Cardiac muscle cell (in vitro differentiated cells and primary cell): ENCODE data around the gene MYLK. TPM values are rescaled to one million over a fixed set of nuclear protein-coding genes. Genes with fewer than 3 reads are reported as not detected.

Source experiments
- DNase-seq, 2 donors: peaks; one replicate each; pipeline versions ENCODE4 v3.0.0 to v3.0.0-alpha.2; 2010 to 2017; ENCODE audit warnings: low read depth in 1 of 2, low spot score in 1 of 2
- H3K27ac ChIP-seq: fragments of 200-600 bp; sonication (generic); 2 replicates; pipeline ENCODE4 v1.5.1; 2016
- H3K27me3 ChIP-seq: fragments of 200-600 bp; sonication (generic); 2 replicates; pipeline ENCODE4 v1.6.0; 2016; ENCODE audit warnings: control low read depth
- H3K36me3 ChIP-seq: fragments of 200-600 bp; sonication (generic); 2 replicates; pipeline ENCODE4 v1.5.1; 2016; ENCODE audit warnings: control low read depth
- H3K4me1 ChIP-seq: fragments of 200-600 bp; sonication (generic); 2 replicates; pipeline ENCODE4 v1.8.1; 2017; ENCODE audit warnings: low read depth, mild to moderate bottlenecking, mixed run types
- H3K4me3 ChIP-seq: fragments of 200-600 bp; sonication (generic); 2 replicates; pipeline ENCODE4 v1.5.1; 2016; ENCODE audit warnings: mild to moderate bottlenecking
- H3K9me3 ChIP-seq: fragments of 200-600 bp; sonication (generic); 2 replicates; pipeline ENCODE4 v1.5.1; 2017; ENCODE audit warnings: low read depth, mild to moderate bottlenecking, control low read depth
- CTCF ChIP-seq: IDR thresholded peaks from 2 replicates; pipeline ENCODE4 v1.5.1; 2012; ENCODE audit warnings: low read depth, mild to moderate bottlenecking, low read length
- polyA plus RNA-seq: library from polyadenylated mRNA; unstranded; fragments of >200 nt; fragmentation: Nextera tagmentation; extraction: Ambion mirVana; gene quantifications from 2 replicates; pipeline ENCODE4 v1.2.1, GENCODE V29; 2016
- total RNA-seq: library from RNA; depleted of rRNA; stranded (reverse); fragments of >200 nt; gene quantifications from 2 replicates; pipeline ENCODE4 v1.2.3, GENCODE V29; 2016

MYLK gene
- total and polyA plus RNA-seq, 2 experiments from 2014 or later, result 2.0 to 5.8 TPM

GRCh38 chr3:123672429-123673146, 211.5 kb downstream of the MYLK start:
- TF ChIP-seq CTCF, result no peak
- Histone ChIP-seq H3K4me1 (no peaks in the 10 kb centered on the region), H3K36me3 (no peaks in the 10 kb centered on the region), H3K27ac (no peak overlapping the region), H3K9me3 (no peaks in the 10 kb centered on the region), H3K4me3 (no peak overlapping the region), H3K27me3 (peaks cover 83% of the 10 kb centered on the region)
- DNase-seq, result no peak

GRCh38 chr3:123670743-123671142, 213.4 kb downstream of the MYLK start:
- H3K9me3 ChIP-seq, result no peaks in the 10 kb centered on the region
- H3K27me3 ChIP-seq, result peaks cover 72% of the 10 kb centered on the region
- TF ChIP-seq CTCF, result no peak
- no peak for DNase-seq
- no peak overlapping the region for H3K27ac ChIP-seq
- no peaks in the 10 kb centered on the region for H3K4me1 ChIP-seq
- H3K36me3 ChIP-seq, result no peaks in the 10 kb centered on the region
- no peak overlapping the region for H3K4me3 ChIP-seq

- no peaks in the 10 kb centered on the region for H3K9me3 ChIP-seq
- no peaks in the 10 kb centered on the region for H3K4me1 ChIP-seq
- peaks cover 69% of the 10 kb centered on the region for H3K27me3 ChIP-seq
- no peak for DNase-seq
- no peaks in the 10 kb centered on the region for H3K36me3 ChIP-seq
- H3K27ac ChIP-seq, result no peak overlapping the region
- TF ChIP-seq CTCF, result no peak
- no peak overlapping the region for H3K4me3 ChIP-seq
These were observed 215.2 kb downstream of the MYLK start for GRCh38 chr3:123668906-123669305.

GRCh38 chr3:123667784-123668183, 216.3 kb downstream of the MYLK start:
- DNase-seq, result no peak
- no peaks in the 10 kb centered on the region for H3K9me3 ChIP-seq
- no peak overlapping the region for H3K27ac ChIP-seq
- H3K4me3 ChIP-seq, result no peak overlapping the region
- TF ChIP-seq CTCF, result no peak
- H3K36me3 ChIP-seq, result no peaks in the 10 kb centered on the region
- peaks cover 69% of the 10 kb centered on the region for H3K27me3 ChIP-seq
- H3K4me1 ChIP-seq, result no peaks in the 10 kb centered on the region

GRCh38 chr3:123664753-123665152, 219.4 kb downstream of the MYLK start:
- H3K4me1 ChIP-seq, result peaks cover 12% of the 10 kb centered on the region
- peaks cover 74% of the 10 kb centered on the region for H3K27me3 ChIP-seq
- no peak for DNase-seq
- no peaks in the 10 kb centered on the region for H3K36me3 ChIP-seq
- H3K4me3 ChIP-seq, result no peak overlapping the region
- no peak for TF ChIP-seq CTCF
- H3K27ac ChIP-seq, result no peak overlapping the region
- no peaks in the 10 kb centered on the region for H3K9me3 ChIP-seq
